H9 (cell line): ENCODE measurements around the gene WDR70. TPM values are rescaled to one million over a fixed set of nuclear protein-coding genes. Genes with fewer than 3 reads are reported as not detected.

ENCODE experiments used
- DNase-seq: peaks from one replicate; pipeline ENCODE4 v3.0.0-alpha.2; 2017
- H2AFZ ChIP-seq: one replicate; pipeline ENCODE4 v1.6.1; 2013; ENCODE audit warnings: mild to moderate bottlenecking, low read length, control low read depth, moderate library complexity
- H2AK5ac ChIP-seq: 2 replicates; pipeline ENCODE4 v1.6.1; 2013; ENCODE audit warnings: low read length, control low read depth, mixed read lengths; ENCODE audit not compliant: insufficient read length
- H2BK120ac ChIP-seq: one replicate; pipeline ENCODE4 v1.6.1; 2013; ENCODE audit warnings: low read depth, mild to moderate bottlenecking, low read length, control low read depth, inconsistent platforms; ENCODE audit not compliant: poor library complexity, severe bottlenecking
- H2BK12ac ChIP-seq: 2 replicates; pipeline ENCODE4 v1.6.1; 2013; ENCODE audit warnings: low read length, control low read depth, mixed read lengths, low read depth; ENCODE audit not compliant: insufficient read length
- H2BK15ac ChIP-seq: 2 replicates; pipeline ENCODE4 v1.6.1; 2013; ENCODE audit warnings: low read depth, low read length, control low read depth
- H2BK20ac ChIP-seq: one replicate; pipeline ENCODE4 v1.6.1; 2013; ENCODE audit warnings: low read depth, mild to moderate bottlenecking, low read length, control low read depth, inconsistent platforms; ENCODE audit not compliant: poor library complexity, severe bottlenecking
- H2BK5ac ChIP-seq: 2 replicates; pipeline ENCODE4 v1.6.1; 2013; ENCODE audit warnings: low read length, control low read depth, mixed read lengths; ENCODE audit not compliant: insufficient read length
- H3K14ac ChIP-seq: 2 replicates; pipeline ENCODE4 v1.6.1; 2013; ENCODE audit warnings: low read length, control low read depth; ENCODE audit not compliant: insufficient read depth
- H3K18ac ChIP-seq: 2 replicates; pipeline ENCODE4 v1.6.1; 2013; ENCODE audit warnings: low read depth, mild to moderate bottlenecking, mixed read lengths, low read length, control low read depth; ENCODE audit not compliant: insufficient read length
- H3K23ac ChIP-seq: 2 replicates; pipeline ENCODE4 v1.6.1; 2013; ENCODE audit warnings: low read length, control low read depth, mixed read lengths, low read depth; ENCODE audit not compliant: insufficient read length
- H3K23me2 ChIP-seq: 2 replicates; pipeline ENCODE4 v1.6.1; 2013; ENCODE audit warnings: low read depth, mild to moderate bottlenecking, mixed read lengths, low read length, control low read depth; ENCODE audit not compliant: insufficient read length, poor library complexity, severe bottlenecking
- H3K27ac ChIP-seq: 2 replicates; pipeline ENCODE4 v1.5.1; 2013; ENCODE audit warnings: low read length, control low read depth, mixed read lengths, low read depth; ENCODE audit not compliant: insufficient read length
- H3K27me3 ChIP-seq: 2 replicates; pipeline ENCODE4 v1.6.1; 2013; ENCODE audit warnings: low read length, control low read depth, inconsistent platforms; ENCODE audit not compliant: insufficient read depth
- H3K4ac ChIP-seq: 2 replicates; pipeline ENCODE4 v1.6.1; 2013; ENCODE audit warnings: low read depth, mild to moderate bottlenecking, control low read depth, inconsistent platforms, low read length, moderate library complexity
- H3K4me1 ChIP-seq: 2 replicates; pipeline ENCODE4 v1.6.1; 2013; ENCODE audit warnings: low read length, control low read depth, inconsistent platforms; ENCODE audit not compliant: insufficient read depth
- H3K4me2 ChIP-seq: 2 replicates; pipeline ENCODE4 v1.6.1; 2013; ENCODE audit warnings: low read length, control low read depth, mixed read lengths; ENCODE audit not compliant: insufficient read length, insufficient read depth
- H3K56ac ChIP-seq: 2 replicates; pipeline ENCODE4 v1.6.1; 2013; ENCODE audit warnings: low read depth, mild to moderate bottlenecking, mixed read lengths, low read length, control low read depth; ENCODE audit not compliant: insufficient read length
- H3K79me1 ChIP-seq: 2 replicates; pipeline ENCODE4 v1.6.1; 2013; ENCODE audit warnings: low read depth, mild to moderate bottlenecking, moderate library complexity, low read length, control low read depth, inconsistent platforms; ENCODE audit not compliant: insufficient read depth, poor library complexity, severe bottlenecking
- H3K79me2 ChIP-seq: 2 replicates; pipeline ENCODE4 v1.6.1; 2013; ENCODE audit warnings: low read length, control low read depth, inconsistent platforms; ENCODE audit not compliant: insufficient read depth
- H3K9ac ChIP-seq: 2 replicates; pipeline ENCODE4 v1.6.1; 2013; ENCODE audit warnings: low read length, control low read depth, mixed read lengths; ENCODE audit not compliant: insufficient read length; ENCODE audit errors: extremely low read depth
- H3K9me3 ChIP-seq: one replicate; pipeline ENCODE4 v1.6.1; 2013; ENCODE audit warnings: low read depth, low read length, inconsistent platforms; ENCODE audit not compliant: control insufficient read depth
- H3T11ph ChIP-seq: one replicate; pipeline ENCODE4 v1.6.1; 2013; ENCODE audit warnings: mild to moderate bottlenecking, low read length, control low read depth, inconsistent platforms
- H4K20me1 ChIP-seq: one replicate; pipeline ENCODE4 v1.6.1; 2013; ENCODE audit not compliant: control insufficient read depth, insufficient read length, insufficient read depth
- H4K5ac ChIP-seq: 2 replicates; pipeline ENCODE4 v1.6.1; 2013; ENCODE audit warnings: low read depth, mild to moderate bottlenecking, mixed read lengths, low read length, control low read depth; ENCODE audit not compliant: insufficient read length
- H4K8ac ChIP-seq: replicated peaks from 2 replicates; pipeline ENCODE4 v1.6.1; 2013; ENCODE audit warnings: low read length, control low read depth, mixed read lengths, low read depth; ENCODE audit not compliant: insufficient read length
- H4K91ac ChIP-seq: 2 replicates; pipeline ENCODE4 v1.6.1; 2013; ENCODE audit warnings: low read depth, mild to moderate bottlenecking, moderate library complexity, mixed read lengths, low read length, control low read depth; ENCODE audit not compliant: insufficient read length
- H3K27ac Mint-ChIP-seq, 3 experiments: 2 replicates in 2 of 3; 3 replicates in 1 of 3; pipeline ENCODE4 v1.8.0; 2020 to 2021; ENCODE audit warnings: mixed read lengths in 3 of 3, mild to moderate bottlenecking in 1 of 3, moderate library complexity in 1 of 3
- H3K27me3 Mint-ChIP-seq: 2 replicates; pipeline ENCODE4 v1.8.0; 2021; ENCODE audit warnings: low read depth, mild to moderate bottlenecking, moderate library complexity, mixed read lengths
- H3K36me3 Mint-ChIP-seq, 3 experiments: 2 replicates in 2 of 3; 3 replicates in 1 of 3; pipeline ENCODE4 v1.8.0; 2020 to 2021; ENCODE audit warnings: low read depth in 3 of 3, mixed read lengths in 3 of 3; ENCODE audit not compliant: insufficient read depth in 1 of 3
- H3K4me1 Mint-ChIP-seq, 2 experiments: 2 replicates each; pipeline ENCODE4 v1.8.0; 2020; ENCODE audit warnings: mixed read lengths in 2 of 2
- H3K4me3 Mint-ChIP-seq, 2 experiments: 2 replicates in 1 of 2; 3 replicates in 1 of 2; pipeline ENCODE4 v1.8.0; 2020 to 2021; ENCODE audit warnings: mild to moderate bottlenecking in 2 of 2, mixed read lengths in 2 of 2, moderate library complexity in 1 of 2
- H3K9me3 Mint-ChIP-seq, 2 experiments: 2 replicates in 1 of 2; 3 replicates in 1 of 2; pipeline ENCODE4 v1.8.0; 2020; ENCODE audit warnings: mild to moderate bottlenecking in 2 of 2, mixed read lengths in 2 of 2, moderate library complexity in 1 of 2
- CTCF ChIP-seq: fragments of 200-600 bp; sonication (generic); conservative IDR thresholded peaks from 3 replicates; pipeline ENCODE4 v1.8.0; 2021; ENCODE audit warnings: antibody characterized with exemption, mild to moderate bottlenecking
- WGBS: extraction: QIAGEN DNeasy Blood & Tissue Kit; methylation state at CpG from one replicate; pipeline ENCODE4 v1.1.7; 2013; ENCODE audit warnings: missing lambda C conversion rate, low lambda C conversion rate, mixed read lengths; ENCODE audit not compliant: insufficient read length; ENCODE audit errors: extremely low coverage; 5-methylcytosine and 5-hydroxymethylcytosine counted together
- total RNA-seq: library from RNA; stranded (reverse); gene quantifications from 2 replicates; pipeline ENCODE4 v1.2.1, GENCODE V29; 2021

WDR70 gene
- total RNA-seq, 1 experiment from 2014 or later = 38.1 TPM

- H3K9ac ChIP-seq = no peak overlapping the region
- H4K20me1 ChIP-seq = no peaks in the 10 kb centered on the region
- no peak for TF ChIP-seq CTCF
- Mint-ChIP-seq H3K27me3 (no peaks in the 10 kb centered on the region), H3K36me3 (no peaks in the 10 kb centered on the region), H3K4me3 (no peak overlapping the region), H3K27ac (no peak overlapping the region), H3K4me1 (peaks cover 15 to 20% of the 10 kb centered on the region in 2 experiments), H3K9me3 (no peaks in the 10 kb centered on the region)
- no peak overlapping the region for H2BK120ac ChIP-seq
- H2BK20ac ChIP-seq = no peak overlapping the region
- no peaks in the 10 kb centered on the region for H3K79me2 ChIP-seq
- no CpG with 5 or more reads among the region's 1 CpG for WGBS
- H4K8ac ChIP-seq = no peak overlapping the region
- no peak overlapping the region for H2BK5ac ChIP-seq
- H4K91ac ChIP-seq = no peak overlapping the region
- no peaks in the 10 kb centered on the region for H3K23me2 ChIP-seq
- H3K4ac ChIP-seq = no peak overlapping the region
- no peak overlapping the region for H2AFZ ChIP-seq
- no peaks in the 10 kb centered on the region; the same call in 1 of the 2 replicates for H3K4me1 ChIP-seq
- H3K9me3 ChIP-seq = no peaks in the 10 kb centered on the region
- H4K5ac ChIP-seq = no peak overlapping the region
- H3T11ph ChIP-seq = no peak overlapping the region
- H3K79me1 ChIP-seq = no peaks in the 10 kb centered on the region
- no peak for DNase-seq
- H2BK12ac ChIP-seq = no peak overlapping the region
- no peak overlapping the region for H3K27ac ChIP-seq
- H3K14ac ChIP-seq = no peak overlapping the region
- H2BK15ac ChIP-seq = no peak overlapping the region
- no peak overlapping the region for H3K18ac ChIP-seq
- H3K4me2 ChIP-seq = no peak overlapping the region
- H3K27me3 ChIP-seq = no peaks in the 10 kb centered on the region
- no peak overlapping the region for H2AK5ac ChIP-seq
- H3K56ac ChIP-seq = no peak overlapping the region
- no peak overlapping the region for H3K23ac ChIP-seq
These were observed 285.4 kb downstream of the WDR70 start for GRCh38 chr5:37664551-37664950.
